Measurements from ENCODE around the gene ZBBX.

ZBBX gene

GRCh38 chr3:167198949-167199600, 181.0 kb downstream of the ZBBX start:
- Histone ChIP-seq H3K9me3 (ENCODE audit: insufficient read depth, low read length, severe bottlenecking) (no peaks in the 10 kb centered on the region), H3K4me1 (ENCODE audit: insufficient read depth, low read length) (no peaks in the 10 kb centered on the region), H3K4me3 (ENCODE audit: low read depth in 1 of 2, low read length in 2 of 2) (no peak overlapping the region), H4K20me1 (ENCODE audit: insufficient read depth, low read length) (no peaks in the 10 kb centered on the region), H3K36me3 (ENCODE audit: insufficient read depth, low read length) (no peaks in the 10 kb centered on the region), H3K27me3 (ENCODE audit: insufficient read depth, low read length, poor library complexity) (no peaks in the 10 kb centered on the region), H3K79me2 (ENCODE audit: insufficient read depth, low read length) (no peaks in the 10 kb centered on the region), H3K9ac (ENCODE audit: low read depth, low read length) (no peak overlapping the region), H3K4me2 (ENCODE audit: insufficient read depth, low read length) (no peak overlapping the region), H2AFZ (ENCODE audit: low read depth, low read length) (no peak overlapping the region), H3K27ac (ENCODE audit: low read length) (no peak overlapping the region)
- ATAC-seq (ENCODE audit: insufficient read depth, low read depth) (no peak), DNase-seq (no peak)
- TF ChIP-seq EZH2 (IDR thresholded peaks at IDR 0.05; ENCODE audit: borderline replicate concordance, low read depth, low read length, severe bottlenecking) (no peak), CTCF (IDR thresholded peaks at IDR 0.05; ENCODE audit: borderline replicate concordance, extremely low read depth, low read length, poor library complexity, severe bottlenecking) (no peak)

All from DND-41 (cell line).